NCI-H2171 treated with DMSO at 0.1 percent for 48 hours (cell line): ENCODE results near the gene PIP4K2B.

Source experiments
- DNase-seq: peaks from one replicate; lab custom pipeline; 2025; lab: John Stamatoyannopoulos, UW

Gene PIP4K2B

GRCh38 chr17:38746004-38746848, 53.1 kb downstream of the PIP4K2B start:
- no peak for DNase-seq

- DNase-seq, result peak; percentile 76
These were observed 53.8 kb downstream of the PIP4K2B start for GRCh38 chr17:38745545-38745944.

- peak; percentile 85 for DNase-seq
These were observed 55.7 kb downstream of the PIP4K2B start for GRCh38 chr17:38743556-38744171.

- peak; percentile 99 for DNase-seq
These were observed 56.7 kb downstream of the PIP4K2B start for GRCh38 chr17:38742411-38743308.

- DNase-seq, result no peak
These were observed 57.4 kb downstream of the PIP4K2B start for GRCh38 chr17:38741921-38742410.

- no peak for DNase-seq
These were observed 57.9 kb downstream of the PIP4K2B start for GRCh38 chr17:38741461-38741860.

- no peak for DNase-seq
These were observed 58.5 kb downstream of the PIP4K2B start for GRCh38 chr17:38740806-38741205.

GRCh38 chr17:38740044-38740443, 59.3 kb downstream of the PIP4K2B start:
- DNase-seq, result no peak

GRCh38 chr17:38739305-38739704, 60.1 kb downstream of the PIP4K2B start:
- DNase-seq, result no peak

GRCh38 chr17:38738686-38739085, 60.7 kb downstream of the PIP4K2B start:
- no peak for DNase-seq

GRCh38 chr17:38738007-38738662, 61.2 kb downstream of the PIP4K2B start:
- DNase-seq, result no peak

- DNase-seq, result peak; percentile 58
These were observed 64.0 kb downstream of the PIP4K2B start for GRCh38 chr17:38735161-38735997.

- DNase-seq, result peak; percentile 35
These were observed 65.1 kb downstream of the PIP4K2B start for GRCh38 chr17:38733982-38734973.

GRCh38 chr17:38733282-38733981, 65.9 kb downstream of the PIP4K2B start:
- DNase-seq, result no peak

- DNase-seq, result no peak
These were observed 66.7 kb downstream of the PIP4K2B start for GRCh38 chr17:38732376-38733281.

GRCh38 chr17:38731526-38732294, 67.6 kb downstream of the PIP4K2B start:
- no peak for DNase-seq
